SK-N-SH (cell line): ENCODE results near the gene RALBP1. TPM values are rescaled to one million over a fixed set of nuclear protein-coding genes. Genes with fewer than 3 reads are reported as not detected.

Source experiments
- CTCF ChIA-PET: fragments of 300-600, 350-600 bp; formaldehyde crosslinking; extraction: SDS; loops from one replicate; lab custom pipeline; 2021; lab: Yijun Ruan, JAX
- POLR2A ChIA-PET: fragments of 350-600 bp; sonication (Branson Sonifier 250); formaldehyde crosslinking; extraction: SDS; loops from one replicate; lab custom pipeline; 2020; ENCODE audit warnings: antibody characterized with exemption, inconsistent platforms; lab: Yijun Ruan, JAX
- DNase-seq: peaks from one replicate; pipeline ENCODE4 v3.0.0; 2012
- H2AFZ ChIP-seq: fragments of 200-600 bp; sonication (generic); 2 replicates; pipeline ENCODE4 v1.8.1; 2016; ENCODE audit warnings: antibody characterized with exemption, mild to moderate bottlenecking, low read depth
- H3F3A ChIP-seq: fragments of 200-600 bp; sonication (generic); replicated peaks from 2 replicates; pipeline ENCODE3; 2016; ENCODE audit warnings: antibody characterized with exemption, mild to moderate bottlenecking; ENCODE audit not compliant: insufficient read depth
- H3K27ac ChIP-seq, 2 experiments: fragments of 200-500 bp in 1 of 2; fragments of 200-600 bp in 1 of 2; sonication (Bioruptor generic) in 1 of 2; sonication (generic), shearing (Covaris generic) in 1 of 2; 2 replicates each; pipeline versions ENCODE4 v1.5.1 to v1.6.1; 2014 to 2016; ENCODE audit warnings: low read depth in 2 of 2, inconsistent platforms in 1 of 2, low read length in 1 of 2, mild to moderate bottlenecking in 1 of 2, mixed read lengths in 1 of 2
- H3K27me3 ChIP-seq: fragments of 200-600 bp; sonication (generic), shearing (Covaris generic); 2 replicates; pipeline ENCODE4 v1.6.1; 2016; ENCODE audit warnings: mixed run types; ENCODE audit not compliant: insufficient read depth
- H3K36me3 ChIP-seq, 2 experiments: fragments of 200-500 bp in 1 of 2; fragments of 200-600 bp in 1 of 2; sonication (Bioruptor generic) in 1 of 2; sonication (generic) in 1 of 2; replicated peaks in 1 of 2; 2 replicates each; pipeline versions ENCODE3 to v1.5.1; 2014 to 2016; ENCODE audit warnings: low read length in 1 of 2, mild to moderate bottlenecking in 1 of 2; ENCODE audit not compliant: insufficient read depth in 2 of 2, control insufficient read depth in 1 of 2
- H3K4me1 ChIP-seq, 2 experiments: fragments of 200-500 bp in 1 of 2; fragments of 200-600 bp in 1 of 2; sonication (Bioruptor generic) in 1 of 2; sonication (generic), shearing (Covaris generic) in 1 of 2; 2 replicates each; pipeline versions ENCODE4 v1.5.1 to v1.6.1; 2014 to 2016; ENCODE audit warnings: low read depth in 1 of 2, low read length in 1 of 2, mixed run types in 1 of 2; ENCODE audit not compliant: insufficient read depth in 2 of 2, control insufficient read depth in 1 of 2
- H3K4me2 ChIP-seq: fragments of 200-600 bp; sonication (generic), shearing (Covaris generic); 2 replicates; pipeline ENCODE4 v1.6.1; 2017; ENCODE audit warnings: mixed run types
- H3K4me3 ChIP-seq, 2 experiments: fragments of 200-500 bp in 1 of 2; fragments of 200-600 bp in 1 of 2; sonication (Bioruptor generic) in 1 of 2; sonication (generic), shearing (Covaris generic) in 1 of 2; 2 replicates each; pipeline versions ENCODE4 v1.5.1 to v1.8.1; 2014 to 2016; ENCODE audit warnings: low read depth in 2 of 2, inconsistent platforms in 1 of 2, low read length in 1 of 2, mild to moderate bottlenecking in 1 of 2, mixed read lengths in 1 of 2, moderate library complexity in 1 of 2
- H3K79me2 ChIP-seq: fragments of 200-600 bp; sonication (generic); 2 replicates; pipeline ENCODE4 v1.8.1; 2017; ENCODE audit warnings: mild to moderate bottlenecking; ENCODE audit not compliant: insufficient read depth
- H3K9ac ChIP-seq: fragments of 200-600 bp; sonication (generic); 2 replicates; pipeline ENCODE4 v1.6.1; 2017; ENCODE audit warnings: mixed run types
- H3K9me2 ChIP-seq: fragments of 200-600 bp; sonication (generic); 2 replicates; pipeline ENCODE4 v1.6.1; 2017; ENCODE audit warnings: mixed run types
- H3K9me3 ChIP-seq: fragments of 200-600 bp; sonication (generic); 2 replicates; pipeline ENCODE4 v1.6.1; 2017; ENCODE audit warnings: mixed run types, mild to moderate bottlenecking, moderate library complexity
- H4K20me1 ChIP-seq: fragments of 200-600 bp; sonication (generic); 2 replicates; pipeline ENCODE4 v1.6.1; 2017; ENCODE audit warnings: mild to moderate bottlenecking, mixed run types; ENCODE audit not compliant: insufficient read depth
- CHD2 ChIP-seq: fragments of 150-350 bp; IDR thresholded peaks from 2 replicates; pipeline ENCODE4 v1.6.1; 2018; ENCODE audit warnings: low read length; ENCODE audit not compliant: partially characterized antibody
- ELF1 ChIP-seq: IDR thresholded peaks from 2 replicates; pipeline ENCODE4 v1.4.0; 2012
- FOSL2 ChIP-seq: IDR thresholded peaks from 2 replicates; pipeline ENCODE4 v1.4.0; 2012; ENCODE audit warnings: low read depth, mild to moderate bottlenecking, moderate library complexity, borderline replicate concordance
- FOXJ3 ChIP-seq: sonication (generic); formaldehyde crosslinking; IDR thresholded peaks from 2 replicates; pipeline ENCODE4 v1.5.1; 2020; ENCODE audit warnings: mild to moderate bottlenecking, missing genetic modification reagents
- GATA2 ChIP-seq: sonication (generic); formaldehyde crosslinking; IDR thresholded peaks from 2 replicates; pipeline ENCODE4 v1.5.0; 2020; ENCODE audit warnings: mild to moderate bottlenecking, missing genetic modification reagents
- MEF2A ChIP-seq: IDR thresholded peaks from 2 replicates; pipeline ENCODE4 v1.4.0; 2012; ENCODE audit warnings: low read depth, borderline replicate concordance
- NFIC ChIP-seq: IDR thresholded peaks from 2 replicates; pipeline ENCODE4 v1.4.0; 2012; ENCODE audit warnings: borderline replicate concordance
- NRF1 ChIP-seq: IDR thresholded peaks from 2 replicates; pipeline ENCODE4 v1.6.1; 2012; ENCODE audit warnings: low read depth, mild to moderate bottlenecking, low read length
- RAD21 ChIP-seq: IDR thresholded peaks from 2 replicates; pipeline ENCODE4 v1.6.1; 2012; ENCODE audit warnings: mild to moderate bottlenecking, low read length
- SMC3 ChIP-seq: IDR thresholded peaks from 2 replicates; pipeline ENCODE4 v1.6.1; 2012; ENCODE audit warnings: low read depth, low read length, improper control_type of control experiment
- TCF12 ChIP-seq: IDR thresholded peaks from 2 replicates; pipeline ENCODE4 v1.4.0; 2012
- YY1 ChIP-seq: IDR thresholded peaks from 2 replicates; pipeline ENCODE4 v1.4.0; 2012; ENCODE audit warnings: low read depth, mild to moderate bottlenecking
- WGBS: methylation state at CpG from one replicate; pipeline ENCODE4 v1.1.6; 2017; ENCODE audit warnings: low lambda C conversion rate; 5-methylcytosine and 5-hydroxymethylcytosine counted together
- polyA plus RNA-seq, 3 experiments: library from polyadenylated mRNA; depleted of rRNA; stranded (reverse); fragments of >200 nt; gene quantifications; 2 replicates each; pipeline ENCODE4 v1.2.3, GENCODE V29; 2012
- TF ChIP-seq, protein P1 (sequence below): IDR thresholded peaks from 2 replicates; pipeline ENCODE4 v1.4.0; 2012; ENCODE audit warnings: low read depth, borderline replicate concordance
- TF ChIP-seq, protein P2 (sequence below): IDR thresholded peaks from 2 replicates; pipeline ENCODE4 v1.6.1; 2012; ENCODE audit warnings: mild to moderate bottlenecking, low read depth, low read length, moderate library complexity
- TF ChIP-seq, protein P3 (sequence below): IDR thresholded peaks from 2 replicates; pipeline ENCODE4 v1.4.0; 2012; ENCODE audit warnings: low read depth
- TF ChIP-seq, protein P4 (sequence below): fragments of 150-350 bp; IDR thresholded peaks from 2 replicates; pipeline ENCODE4 v1.6.1; 2017; ENCODE audit warnings: antibody characterized with exemption, low read length, low read depth, borderline replicate concordance

The RALBP1 gene
- polyA plus RNA-seq, 1 of the 3 experiments (the other 2 are of a cell fraction), result 43.8 TPM

DNA sequence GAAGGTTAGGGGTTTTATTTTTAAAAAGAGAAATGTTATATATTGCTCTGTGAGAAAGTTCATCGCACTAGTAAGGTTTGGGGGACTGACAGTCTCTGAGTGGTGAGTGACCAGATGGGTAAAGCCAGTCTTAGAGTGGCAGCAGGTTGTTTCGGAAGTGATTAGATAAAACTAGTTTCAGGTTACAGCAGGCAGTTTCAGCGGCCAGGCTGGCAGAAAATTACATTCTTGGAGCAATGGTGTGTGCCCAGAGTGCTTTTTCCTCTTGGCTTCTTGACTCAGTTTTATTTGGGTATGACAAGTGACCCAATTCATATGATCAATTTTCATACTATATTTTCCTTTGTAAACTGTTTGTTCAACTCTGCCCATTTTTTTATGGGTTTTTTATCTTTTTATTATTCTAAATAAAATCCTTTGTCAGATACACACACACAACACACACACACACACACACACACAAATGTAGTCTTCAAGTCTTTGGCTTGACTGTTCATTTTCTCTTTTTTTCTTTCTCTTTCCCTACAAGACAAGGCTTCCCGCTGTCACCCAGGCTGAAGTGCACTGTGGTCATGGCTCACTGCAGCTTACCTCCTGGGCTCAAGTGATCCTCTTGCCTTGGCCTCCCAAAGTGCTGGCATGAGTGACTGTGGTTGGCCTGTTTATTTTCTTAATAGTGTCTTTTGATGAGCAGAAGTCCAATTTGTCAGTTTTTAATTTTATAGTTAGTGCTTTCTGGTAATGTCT lies 30.9 kb downstream of the RALBP1 start:
- no peaks in the 10 kb centered on the region for H3K27me3 ChIP-seq
- 82% methylated on average over 3 of the region's 4 CpGs for WGBS
- no peak overlapping the region for H3K27ac ChIP-seq
- peaks cover 0 to 18% of the 10 kb centered on the region in 2 experiments for H3K36me3 ChIP-seq
- no peak overlapping the region for H2AFZ ChIP-seq
- H3K9me2 ChIP-seq, result no peaks in the 10 kb centered on the region
- H3K4me3 ChIP-seq, result no peak overlapping the region
- ChIA-PET CTCF (interaction anchor here (0.8 to 1.0 kb wide), 2 partner anchors 11 to 14 kb away, joined by 3 to 6 read pairs; no protein-coding TSS in a partner anchor), POLR2A (no interaction called here)
- peaks cover 6% of the 10 kb centered on the region for H3F3A ChIP-seq
- H3K4me1 ChIP-seq, result no peaks in the 10 kb centered on the region; a peak in 1 of 4 replicates
- no peak for DNase-seq
- H3K4me2 ChIP-seq, result no peak overlapping the region
- TF ChIP-seq FOXJ3 (CRISPR knock-in tag) (no peak), ELF1 (no peak), FOSL2 (no peak), SMC3 (no peak), NRF1 (no peak), RAD21 (no peak), YY1 (no peak), GATA2 (CRISPR knock-in tag) (no peak), NFIC (no peak), TCF12 (no peak), MEF2A (no peak), CHD2 (no peak)
- TF ChIP-seq, protein P1, sequence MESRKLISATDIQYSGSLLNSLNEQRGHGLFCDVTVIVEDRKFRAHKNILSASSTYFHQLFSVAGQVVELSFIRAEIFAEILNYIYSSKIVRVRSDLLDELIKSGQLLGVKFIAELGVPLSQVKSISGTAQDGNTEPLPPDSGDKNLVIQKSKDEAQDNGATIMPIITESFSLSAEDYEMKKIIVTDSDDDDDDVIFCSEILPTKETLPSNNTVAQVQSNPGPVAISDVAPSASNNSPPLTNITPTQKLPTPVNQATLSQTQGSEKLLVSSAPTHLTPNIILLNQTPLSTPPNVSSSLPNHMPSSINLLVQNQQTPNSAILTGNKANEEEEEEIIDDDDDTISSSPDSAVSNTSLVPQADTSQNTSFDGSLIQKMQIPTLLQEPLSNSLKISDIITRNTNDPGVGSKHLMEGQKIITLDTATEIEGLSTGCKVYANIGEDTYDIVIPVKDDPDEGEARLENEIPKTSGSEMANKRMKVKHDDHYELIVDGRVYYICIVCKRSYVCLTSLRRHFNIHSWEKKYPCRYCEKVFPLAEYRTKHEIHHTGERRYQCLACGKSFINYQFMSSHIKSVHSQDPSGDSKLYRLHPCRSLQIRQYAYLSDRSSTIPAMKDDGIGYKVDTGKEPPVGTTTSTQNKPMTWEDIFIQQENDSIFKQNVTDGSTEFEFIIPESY, result no peak
- TF ChIP-seq, protein P2, sequence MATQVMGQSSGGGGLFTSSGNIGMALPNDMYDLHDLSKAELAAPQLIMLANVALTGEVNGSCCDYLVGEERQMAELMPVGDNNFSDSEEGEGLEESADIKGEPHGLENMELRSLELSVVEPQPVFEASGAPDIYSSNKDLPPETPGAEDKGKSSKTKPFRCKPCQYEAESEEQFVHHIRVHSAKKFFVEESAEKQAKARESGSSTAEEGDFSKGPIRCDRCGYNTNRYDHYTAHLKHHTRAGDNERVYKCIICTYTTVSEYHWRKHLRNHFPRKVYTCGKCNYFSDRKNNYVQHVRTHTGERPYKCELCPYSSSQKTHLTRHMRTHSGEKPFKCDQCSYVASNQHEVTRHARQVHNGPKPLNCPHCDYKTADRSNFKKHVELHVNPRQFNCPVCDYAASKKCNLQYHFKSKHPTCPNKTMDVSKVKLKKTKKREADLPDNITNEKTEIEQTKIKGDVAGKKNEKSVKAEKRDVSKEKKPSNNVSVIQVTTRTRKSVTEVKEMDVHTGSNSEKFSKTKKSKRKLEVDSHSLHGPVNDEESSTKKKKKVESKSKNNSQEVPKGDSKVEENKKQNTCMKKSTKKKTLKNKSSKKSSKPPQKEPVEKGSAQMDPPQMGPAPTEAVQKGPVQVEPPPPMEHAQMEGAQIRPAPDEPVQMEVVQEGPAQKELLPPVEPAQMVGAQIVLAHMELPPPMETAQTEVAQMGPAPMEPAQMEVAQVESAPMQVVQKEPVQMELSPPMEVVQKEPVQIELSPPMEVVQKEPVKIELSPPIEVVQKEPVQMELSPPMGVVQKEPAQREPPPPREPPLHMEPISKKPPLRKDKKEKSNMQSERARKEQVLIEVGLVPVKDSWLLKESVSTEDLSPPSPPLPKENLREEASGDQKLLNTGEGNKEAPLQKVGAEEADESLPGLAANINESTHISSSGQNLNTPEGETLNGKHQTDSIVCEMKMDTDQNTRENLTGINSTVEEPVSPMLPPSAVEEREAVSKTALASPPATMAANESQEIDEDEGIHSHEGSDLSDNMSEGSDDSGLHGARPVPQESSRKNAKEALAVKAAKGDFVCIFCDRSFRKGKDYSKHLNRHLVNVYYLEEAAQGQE, result no peak
- TF ChIP-seq, protein P3, sequence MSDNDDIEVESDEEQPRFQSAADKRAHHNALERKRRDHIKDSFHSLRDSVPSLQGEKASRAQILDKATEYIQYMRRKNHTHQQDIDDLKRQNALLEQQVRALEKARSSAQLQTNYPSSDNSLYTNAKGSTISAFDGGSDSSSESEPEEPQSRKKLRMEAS, result no peak
- TF ChIP-seq, protein P4, sequence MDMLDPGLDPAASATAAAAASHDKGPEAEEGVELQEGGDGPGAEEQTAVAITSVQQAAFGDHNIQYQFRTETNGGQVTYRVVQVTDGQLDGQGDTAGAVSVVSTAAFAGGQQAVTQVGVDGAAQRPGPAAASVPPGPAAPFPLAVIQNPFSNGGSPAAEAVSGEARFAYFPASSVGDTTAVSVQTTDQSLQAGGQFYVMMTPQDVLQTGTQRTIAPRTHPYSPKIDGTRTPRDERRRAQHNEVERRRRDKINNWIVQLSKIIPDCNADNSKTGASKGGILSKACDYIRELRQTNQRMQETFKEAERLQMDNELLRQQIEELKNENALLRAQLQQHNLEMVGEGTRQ, result no peak
- H3K9ac ChIP-seq, result no peak overlapping the region
- H3K9me3 ChIP-seq, result no peaks in the 10 kb centered on the region
- H3K79me2 ChIP-seq, result peaks cover 92% of the 10 kb centered on the region
- H4K20me1 ChIP-seq, result peaks cover 7% of the 10 kb centered on the region; the same call in 1 of the 2 replicates
